ENCODE results near the gene URAD.

Gene URAD

DNA sequence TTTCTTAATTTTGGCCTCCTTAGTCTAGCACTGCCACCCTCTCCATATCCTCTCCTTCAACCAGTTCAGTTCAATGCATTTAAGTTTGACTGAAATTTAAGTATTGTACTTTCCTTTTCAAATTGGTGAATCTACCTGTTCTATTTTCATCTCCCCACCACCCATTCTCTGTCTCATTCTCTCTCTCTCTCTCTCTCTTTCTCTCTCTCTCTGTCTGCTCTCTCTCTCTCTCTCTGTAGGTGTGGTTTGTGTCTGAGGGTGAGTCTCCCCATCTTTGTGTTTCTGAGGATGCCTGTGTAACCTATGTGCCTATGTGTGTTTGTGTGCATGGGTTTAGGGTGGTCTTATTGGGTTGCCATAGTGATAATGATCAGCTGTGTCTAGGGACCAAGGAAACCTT is 58.6 kb downstream of the URAD start:
- TF ChIP-seq, protein P1, sequence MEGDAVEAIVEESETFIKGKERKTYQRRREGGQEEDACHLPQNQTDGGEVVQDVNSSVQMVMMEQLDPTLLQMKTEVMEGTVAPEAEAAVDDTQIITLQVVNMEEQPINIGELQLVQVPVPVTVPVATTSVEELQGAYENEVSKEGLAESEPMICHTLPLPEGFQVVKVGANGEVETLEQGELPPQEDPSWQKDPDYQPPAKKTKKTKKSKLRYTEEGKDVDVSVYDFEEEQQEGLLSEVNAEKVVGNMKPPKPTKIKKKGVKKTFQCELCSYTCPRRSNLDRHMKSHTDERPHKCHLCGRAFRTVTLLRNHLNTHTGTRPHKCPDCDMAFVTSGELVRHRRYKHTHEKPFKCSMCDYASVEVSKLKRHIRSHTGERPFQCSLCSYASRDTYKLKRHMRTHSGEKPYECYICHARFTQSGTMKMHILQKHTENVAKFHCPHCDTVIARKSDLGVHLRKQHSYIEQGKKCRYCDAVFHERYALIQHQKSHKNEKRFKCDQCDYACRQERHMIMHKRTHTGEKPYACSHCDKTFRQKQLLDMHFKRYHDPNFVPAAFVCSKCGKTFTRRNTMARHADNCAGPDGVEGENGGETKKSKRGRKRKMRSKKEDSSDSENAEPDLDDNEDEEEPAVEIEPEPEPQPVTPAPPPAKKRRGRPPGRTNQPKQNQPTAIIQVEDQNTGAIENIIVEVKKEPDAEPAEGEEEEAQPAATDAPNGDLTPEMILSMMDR (IDR thresholded peaks at IDR 0.05), result no peak

DNA sequence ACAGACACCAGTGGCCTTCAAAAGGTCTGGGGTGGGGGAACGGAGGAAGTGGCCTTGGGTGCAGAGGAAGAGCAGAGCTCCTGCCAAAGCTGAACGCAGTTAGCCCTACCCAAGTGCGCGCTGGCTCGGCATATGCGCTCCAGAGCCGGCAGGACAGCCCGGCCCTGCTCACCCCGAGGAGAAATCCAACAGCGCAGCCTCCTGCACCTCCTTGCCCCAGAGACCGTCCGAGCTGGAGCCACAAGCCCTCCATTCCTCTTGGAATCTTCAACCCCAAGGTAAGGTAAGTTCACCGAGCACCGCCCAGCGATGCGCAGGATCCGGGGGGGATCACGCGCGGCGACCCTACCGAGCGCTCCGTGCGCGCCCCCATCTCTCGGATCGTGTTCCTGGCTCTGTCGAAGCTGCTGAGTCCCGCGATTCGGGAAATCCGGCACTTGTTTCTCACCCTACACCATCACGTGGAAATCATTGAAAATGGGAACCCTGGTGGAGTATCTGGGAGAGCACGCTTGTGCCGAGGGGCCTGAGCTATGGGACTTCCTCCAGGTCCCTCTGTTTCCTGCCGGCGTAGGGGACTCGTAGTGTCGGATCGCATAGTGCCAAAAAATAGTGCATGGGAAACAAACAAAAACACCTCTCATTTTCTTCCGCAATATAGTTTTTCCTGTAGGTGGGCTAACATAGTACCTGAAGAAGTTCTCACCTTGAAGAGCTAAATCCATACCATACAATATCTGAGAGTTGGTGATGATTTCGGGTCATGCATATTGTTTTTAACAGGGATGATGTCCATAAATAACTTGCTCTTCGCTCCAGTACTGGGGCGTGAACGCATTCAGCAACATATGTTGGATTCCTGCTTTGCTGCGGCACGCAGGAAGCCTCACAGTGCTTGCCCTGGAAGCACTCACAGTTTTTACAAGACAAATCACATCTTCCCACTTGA is 59.4 kb downstream of the URAD start:
- TF ChIP-seq, protein P1 (IDR thresholded peaks at IDR 0.05), result no peak

DNA sequence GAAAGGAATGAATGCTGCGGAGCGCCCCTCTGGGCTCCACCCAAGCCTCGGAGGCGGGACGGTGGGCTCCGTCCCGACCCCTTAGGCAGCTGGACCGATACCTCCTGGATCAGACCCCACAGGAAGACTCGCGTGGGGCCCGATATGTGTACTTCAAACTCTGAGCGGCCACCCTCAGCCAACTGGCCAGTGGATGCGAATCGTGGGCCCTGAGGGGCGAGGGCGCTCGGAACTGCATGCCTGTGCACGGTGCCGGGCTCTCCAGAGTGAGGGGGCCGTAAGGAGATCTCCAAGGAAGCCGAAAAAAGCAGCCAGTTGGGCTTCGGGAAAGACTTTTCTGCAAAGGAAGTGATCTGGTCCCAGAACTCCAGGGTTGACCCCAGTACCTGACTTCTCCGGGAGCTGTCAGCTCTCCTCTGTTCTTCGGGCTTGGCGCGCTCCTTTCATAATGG is 60.1 kb downstream of the URAD start:
- TF ChIP-seq, protein P1 (IDR thresholded peaks at IDR 0.05), result no peak
